ENCODE measurements around the gene MARCHF4. TPM values are rescaled to one million over a fixed set of nuclear protein-coding genes. Genes with fewer than 3 reads are reported as not detected.

The MARCHF4 gene, protein sequence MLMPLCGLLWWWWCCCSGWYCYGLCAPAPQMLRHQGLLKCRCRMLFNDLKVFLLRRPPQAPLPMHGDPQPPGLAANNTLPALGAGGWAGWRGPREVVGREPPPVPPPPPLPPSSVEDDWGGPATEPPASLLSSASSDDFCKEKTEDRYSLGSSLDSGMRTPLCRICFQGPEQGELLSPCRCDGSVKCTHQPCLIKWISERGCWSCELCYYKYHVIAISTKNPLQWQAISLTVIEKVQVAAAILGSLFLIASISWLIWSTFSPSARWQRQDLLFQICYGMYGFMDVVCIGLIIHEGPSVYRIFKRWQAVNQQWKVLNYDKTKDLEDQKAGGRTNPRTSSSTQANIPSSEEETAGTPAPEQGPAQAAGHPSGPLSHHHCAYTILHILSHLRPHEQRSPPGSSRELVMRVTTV
- total RNA-seq (under 1 TPM in 1 of 2 donors, not detected in 1; 0.13 TPM), polyA plus RNA-seq (not detected)
- long read RNA-seq, donor 1, result 0 reads
- long read RNA-seq, donor 2, result 0 reads

DNA sequence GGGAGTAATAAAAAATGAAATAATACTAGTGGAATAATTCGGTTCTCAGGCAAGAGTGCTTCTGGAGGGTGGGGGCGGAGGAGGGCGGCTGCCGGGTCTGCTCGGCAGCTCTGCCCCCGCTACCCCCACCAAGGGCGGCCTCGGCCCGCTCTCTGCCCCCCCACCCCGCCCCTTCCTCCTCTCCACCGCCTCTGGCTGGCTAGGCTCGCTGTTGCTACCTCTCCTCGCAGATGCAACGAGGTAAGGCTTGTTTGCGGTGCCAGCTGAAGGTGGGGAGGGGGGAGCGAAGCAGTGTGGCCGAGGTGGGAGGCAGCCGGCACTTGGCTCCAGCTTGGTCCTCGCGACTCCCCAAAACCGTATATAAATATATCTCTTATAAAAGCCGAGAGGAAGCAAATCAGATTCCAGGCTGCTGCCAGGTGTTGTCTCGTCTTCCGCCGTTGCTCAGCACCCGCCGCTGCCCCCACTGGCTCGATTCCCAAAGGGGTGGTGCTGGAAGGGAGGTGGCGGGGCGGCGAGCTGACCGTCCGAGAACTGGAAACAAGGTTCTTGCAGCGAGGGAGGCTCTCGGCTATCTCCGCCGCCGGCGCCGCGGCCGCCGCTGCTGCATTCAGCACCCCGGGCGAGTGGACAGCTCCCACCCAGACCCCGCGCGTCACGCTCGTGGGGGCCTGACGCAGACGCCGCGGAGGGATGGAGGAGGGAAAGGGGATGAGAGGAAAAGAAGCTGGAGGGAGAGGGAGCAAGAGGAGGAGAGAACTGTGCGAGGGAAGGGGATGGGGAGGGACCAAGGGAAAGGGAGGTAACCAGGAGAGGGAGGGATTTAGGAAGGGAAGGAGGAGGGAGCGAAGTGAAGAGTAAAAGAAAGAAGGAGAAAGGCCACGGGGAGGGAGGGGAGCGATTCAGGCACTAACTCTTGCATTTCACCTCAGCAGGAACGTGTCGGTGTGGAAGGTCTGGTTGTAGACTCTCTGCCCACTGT, at the start of gene MARCHF4:
Gene MARCHF4 (minus strand): TSS at position 763 of the 982 bp plus-strand sequence. CDS start 2,223 bp downstream, outside the sequence.
- no peaks in the 10 kb centered on the region for H3K36me3 ChIP-seq (ENCODE audit: control insufficient read depth in 1 of 2, insufficient read depth in 2 of 2, low read length in 1 of 2)
- no peaks in the 10 kb centered on the region for H3K4me1 ChIP-seq (ENCODE audit: control insufficient read depth in 1 of 2, insufficient read depth in 2 of 2, low read length in 2 of 2)
- H3K4me3 ChIP-seq (ENCODE audit: low read length in 2 of 2), result no peak within 1 kb of the TSS
- peaks cover 0 to 3% of the 10 kb centered on the region in 2 donors for H3K27me3 ChIP-seq (ENCODE audit: control insufficient read depth in 1 of 2, insufficient read depth in 2 of 2, low read length in 1 of 2)
- peak; percentile 80 to 94 for DNase-seq
- ATAC-seq (ENCODE audit: low FRiP score), result peak; percentile 93
- 1% methylated on average over 56 to 60 of the region's 60 CpGs for WGBS, 2 donors
- no peaks in the 10 kb centered on the region for H3K9me3 ChIP-seq (ENCODE audit: control insufficient read depth, low read length)
- intact Hi-C loops (cut with DNase I), result no loop called here
- H3K27ac ChIP-seq (ENCODE audit: low read depth in 1 of 2, low read length in 2 of 2), result no peak within 1 kb of the TSS

DNA sequence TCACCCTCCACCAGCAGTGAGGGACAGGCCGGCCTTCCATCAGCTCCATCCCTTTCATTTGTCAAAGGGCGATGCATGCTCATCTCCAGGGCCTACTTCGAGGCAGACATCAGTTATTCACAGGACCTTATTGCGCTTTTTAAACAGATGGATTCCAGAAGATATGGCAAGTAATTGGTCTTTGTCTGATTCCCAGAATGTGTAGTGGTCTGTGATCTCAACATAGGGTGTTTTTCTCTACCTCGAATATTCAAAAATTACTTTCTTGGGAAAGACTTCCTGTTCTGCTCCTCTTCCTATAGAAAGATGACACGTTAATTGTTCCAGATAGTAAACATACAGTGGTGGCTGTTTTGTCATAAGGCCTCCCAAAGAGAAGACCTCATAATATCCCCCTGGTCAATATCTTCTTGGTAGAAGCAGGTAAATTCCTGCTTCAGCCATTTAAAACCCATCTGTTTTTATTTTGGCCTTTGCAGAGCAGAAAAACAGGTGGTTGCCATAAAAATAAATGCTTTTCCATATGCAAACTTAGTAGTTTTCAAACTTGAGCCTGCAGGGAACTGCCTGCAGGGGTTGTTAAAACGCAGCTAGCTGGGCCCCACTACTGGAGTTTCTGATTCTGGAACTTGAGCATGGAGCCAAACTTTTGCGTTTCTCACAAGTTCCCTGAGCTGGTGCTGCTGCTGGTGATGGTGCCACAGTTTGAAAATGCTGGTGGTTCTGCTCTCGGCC, 48.3 kb upstream of the MARCHF4 start:
- Histone ChIP-seq H3K4me1 (ENCODE audit: control insufficient read depth in 1 of 2, insufficient read depth in 2 of 2, low read length in 2 of 2) (no peaks in the 10 kb centered on the region), H3K9me3 (ENCODE audit: control insufficient read depth, low read length) (no peaks in the 10 kb centered on the region), H3K4me3 (ENCODE audit: low read length in 2 of 2) (no peak overlapping the region), H3K36me3 (ENCODE audit: control insufficient read depth in 1 of 2, insufficient read depth in 2 of 2, low read length in 1 of 2) (peaks cover 2 to 13% of the 10 kb centered on the region in 2 donors), H3K27ac (ENCODE audit: low read depth in 1 of 2, low read length in 2 of 2) (no peak overlapping the region), H3K27me3 (ENCODE audit: control insufficient read depth in 1 of 2, insufficient read depth in 2 of 2, low read length in 1 of 2) (no peaks in the 10 kb centered on the region)
- 81 to 89% methylated on average over 9 of the region's 9 CpGs for WGBS, 2 donors
- no peak for ATAC-seq (ENCODE audit: low FRiP score)
- intact Hi-C loops (cut with DNase I), result no loop called here
- no peak for DNase-seq

DNA sequence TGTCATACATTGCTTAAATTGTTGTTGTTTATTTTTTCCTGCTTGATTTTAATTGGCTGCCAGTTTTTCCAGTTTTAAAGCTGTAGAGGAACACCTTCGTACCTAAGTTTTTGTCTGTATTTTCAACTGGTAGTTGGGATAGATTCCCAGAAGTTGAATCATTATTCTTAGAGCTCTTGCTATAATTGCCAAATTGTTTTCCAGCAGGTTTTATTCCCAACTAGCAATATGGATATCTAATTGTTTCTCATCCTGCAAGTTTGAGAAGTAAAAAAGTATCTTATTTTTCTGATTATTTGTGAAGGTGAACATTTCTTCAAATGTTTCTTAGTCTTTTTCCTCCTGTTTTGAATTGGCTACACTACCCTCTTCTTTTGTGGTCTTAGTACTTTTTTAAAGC, 46.7 kb upstream of the MARCHF4 start:
- Histone ChIP-seq H3K4me1 (ENCODE audit: control insufficient read depth in 1 of 2, insufficient read depth in 2 of 2, low read length in 2 of 2) (no peaks in the 10 kb centered on the region), H3K27ac (ENCODE audit: low read depth in 1 of 2, low read length in 2 of 2) (no peak overlapping the region), H3K36me3 (ENCODE audit: control insufficient read depth in 1 of 2, insufficient read depth in 2 of 2, low read length in 1 of 2) (peaks cover 2 to 15% of the 10 kb centered on the region in 2 donors), H3K9me3 (ENCODE audit: control insufficient read depth, low read length) (no peaks in the 10 kb centered on the region), H3K4me3 (ENCODE audit: low read length in 2 of 2) (no peak overlapping the region), H3K27me3 (ENCODE audit: control insufficient read depth in 1 of 2, insufficient read depth in 2 of 2, low read length in 1 of 2) (no peaks in the 10 kb centered on the region)
- ATAC-seq (ENCODE audit: low FRiP score) (no peak), DNase-seq (no peak)
- 12 to 28% methylated on average over 1 of the region's 1 CpG for WGBS, 2 donors
- intact Hi-C loops (cut with DNase I), result no loop called here

DNA sequence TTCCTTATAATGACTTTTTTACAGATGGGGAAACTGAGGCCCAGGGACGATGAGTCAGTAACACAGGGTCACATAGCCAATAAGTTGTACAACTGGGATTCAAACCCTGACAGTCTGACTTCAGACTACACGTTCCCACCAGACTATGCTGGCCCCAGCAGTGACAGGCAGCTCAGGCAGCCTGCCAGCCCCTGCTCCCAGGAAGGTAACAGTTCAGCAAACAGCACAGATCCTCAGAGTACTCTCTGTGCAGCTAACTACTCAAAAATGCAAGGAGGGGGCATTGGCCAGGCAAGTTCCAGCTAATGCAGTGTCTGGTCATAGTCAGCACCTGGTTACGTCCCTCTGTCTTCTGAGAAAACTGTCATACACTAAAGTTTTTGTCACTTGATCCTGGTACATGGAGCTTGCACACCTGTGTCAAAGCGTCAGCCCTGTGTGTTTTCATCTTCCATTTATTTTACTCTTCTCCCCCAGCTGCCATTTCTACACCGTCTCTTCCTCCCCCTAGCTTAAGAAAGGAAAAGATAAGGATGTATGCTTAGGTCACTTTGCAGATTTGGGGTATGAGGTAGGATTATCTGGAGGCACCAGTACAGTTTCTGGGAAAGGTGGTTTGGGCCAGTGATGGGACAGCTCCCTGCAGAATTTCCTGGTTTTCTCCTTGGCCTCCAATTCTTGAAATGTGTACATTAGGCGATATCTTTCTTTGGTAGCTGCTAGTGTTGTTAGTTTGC, 44.5 kb upstream of the MARCHF4 start:
- 82 to 90% methylated on average over 6 of the region's 6 CpGs for WGBS, 2 donors
- H3K36me3 ChIP-seq (ENCODE audit: control insufficient read depth in 1 of 2, insufficient read depth in 2 of 2, low read length in 1 of 2), result peaks cover 0 to 10% of the 10 kb centered on the region in 2 donors
- DNase-seq (no peak), ATAC-seq (ENCODE audit: low FRiP score) (no peak)
- H3K9me3 ChIP-seq (ENCODE audit: control insufficient read depth, low read length), result no peaks in the 10 kb centered on the region
- H3K4me3 ChIP-seq (ENCODE audit: low read length in 2 of 2), result no peak overlapping the region
- no peak overlapping the region for H3K27ac ChIP-seq (ENCODE audit: low read depth in 1 of 2, low read length in 2 of 2)
- intact Hi-C loops (cut with DNase I), result no loop called here
- H3K27me3 ChIP-seq (ENCODE audit: control insufficient read depth in 1 of 2, insufficient read depth in 2 of 2, low read length in 1 of 2), result no peaks in the 10 kb centered on the region
- H3K4me1 ChIP-seq (ENCODE audit: control insufficient read depth in 1 of 2, insufficient read depth in 2 of 2, low read length in 2 of 2), result no peaks in the 10 kb centered on the region

DNA sequence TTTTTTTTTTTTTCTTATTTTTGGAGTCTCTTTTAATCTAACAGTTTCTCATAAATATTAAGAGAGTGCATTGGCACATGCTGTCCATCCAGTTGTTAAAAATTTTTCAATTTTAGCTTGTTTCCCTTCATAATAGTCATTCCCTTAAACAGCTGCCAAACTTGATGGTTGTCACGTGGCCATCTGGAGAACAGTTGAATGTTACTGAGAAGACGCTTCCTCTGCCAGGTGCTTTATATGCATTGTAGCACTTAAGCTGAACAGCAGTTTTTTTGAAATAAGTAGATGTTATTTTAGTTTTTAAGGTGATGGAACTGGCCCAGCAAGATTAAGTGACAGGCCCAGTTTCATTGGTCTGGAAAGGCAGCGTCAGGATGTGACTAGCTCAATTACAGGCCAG, 43.3 kb upstream of the MARCHF4 start:
- Histone ChIP-seq H3K36me3 (ENCODE audit: control insufficient read depth in 1 of 2, insufficient read depth in 2 of 2, low read length in 1 of 2) (peaks cover 0 to 10% of the 10 kb centered on the region in 2 donors), H3K4me3 (ENCODE audit: low read length in 2 of 2) (no peak overlapping the region), H3K4me1 (ENCODE audit: control insufficient read depth in 1 of 2, insufficient read depth in 2 of 2, low read length in 2 of 2) (no peaks in the 10 kb centered on the region), H3K9me3 (ENCODE audit: control insufficient read depth, low read length) (no peaks in the 10 kb centered on the region), H3K27me3 (ENCODE audit: control insufficient read depth in 1 of 2, insufficient read depth in 2 of 2, low read length in 1 of 2) (no peaks in the 10 kb centered on the region), H3K27ac (ENCODE audit: low read depth in 1 of 2, low read length in 2 of 2) (no peak overlapping the region)
- intact Hi-C loops (cut with DNase I), result no loop called here
- DNase-seq (no peak), ATAC-seq (ENCODE audit: low FRiP score) (no peak)
- 84 to 87% methylated on average over 3 of the region's 3 CpGs for WGBS, 2 donors

DNA sequence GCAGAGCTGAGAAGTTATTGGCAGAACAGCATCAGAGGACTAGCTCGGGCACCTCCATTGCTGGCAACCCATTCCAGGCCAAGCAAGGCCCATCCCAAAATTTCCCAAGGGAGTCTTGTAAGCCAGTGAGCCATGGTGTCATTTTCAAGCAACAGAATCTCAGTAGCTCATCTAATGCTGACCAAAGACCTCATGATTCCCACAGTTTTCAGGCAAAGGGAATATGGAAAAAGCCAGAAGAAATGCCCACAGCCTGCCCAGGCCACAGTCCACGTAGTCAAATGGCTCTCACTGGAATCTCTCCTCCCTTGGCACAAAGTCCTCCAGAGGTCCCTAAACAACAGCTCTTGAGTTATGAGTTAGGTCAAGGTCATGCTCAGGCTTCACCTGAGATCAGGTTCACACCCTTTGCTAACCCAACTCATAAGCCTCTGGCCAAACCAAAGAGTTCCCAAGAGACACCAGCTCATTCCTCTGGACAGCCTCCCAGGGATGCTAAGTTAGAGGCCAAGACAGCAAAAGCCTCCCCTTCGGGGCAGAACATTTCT, 42.6 kb upstream of the MARCHF4 start:
- DNase-seq (no peak), ATAC-seq (ENCODE audit: low FRiP score) (no peak)
- Histone ChIP-seq H3K36me3 (ENCODE audit: control insufficient read depth in 1 of 2, insufficient read depth in 2 of 2, low read length in 1 of 2) (peaks cover 0 to 10% of the 10 kb centered on the region in 2 donors), H3K4me1 (ENCODE audit: control insufficient read depth in 1 of 2, insufficient read depth in 2 of 2, low read length in 2 of 2) (no peaks in the 10 kb centered on the region), H3K9me3 (ENCODE audit: control insufficient read depth, low read length) (no peaks in the 10 kb centered on the region), H3K4me3 (ENCODE audit: low read length in 2 of 2) (no peak overlapping the region), H3K27me3 (ENCODE audit: control insufficient read depth in 1 of 2, insufficient read depth in 2 of 2, low read length in 1 of 2) (no peaks in the 10 kb centered on the region), H3K27ac (ENCODE audit: low read depth in 1 of 2, low read length in 2 of 2) (no peak overlapping the region)
- 89 to 96% methylated on average over 3 of the region's 3 CpGs for WGBS, 2 donors
- intact Hi-C loops (cut with DNase I), result no loop called here

DNA sequence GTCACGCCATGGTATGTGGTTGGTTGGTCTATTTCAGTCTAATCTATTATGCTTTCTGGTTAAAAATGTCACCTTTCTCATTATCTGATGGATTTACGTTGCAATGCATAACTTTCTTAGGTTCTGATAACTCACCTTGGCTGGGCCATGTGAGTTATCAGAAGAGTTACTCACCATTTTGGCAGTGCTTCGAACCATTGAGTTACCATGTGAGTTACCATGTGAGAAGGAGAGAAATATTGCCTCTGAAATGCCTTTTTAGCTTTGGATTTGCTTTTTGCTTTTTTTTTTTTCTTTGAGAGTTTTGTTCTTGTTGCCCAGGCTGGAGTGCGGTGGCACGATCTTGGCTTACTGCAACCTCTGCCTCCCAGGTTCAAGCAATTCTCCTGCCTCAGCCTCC, 41.6 kb upstream of the MARCHF4 start:
- intact Hi-C loops (cut with DNase I), result no loop called here
- H3K9me3 ChIP-seq (ENCODE audit: control insufficient read depth, low read length), result no peaks in the 10 kb centered on the region
- ATAC-seq (ENCODE audit: low FRiP score) (no peak), DNase-seq (no peak)
- no peaks in the 10 kb centered on the region for H3K4me1 ChIP-seq (ENCODE audit: control insufficient read depth in 1 of 2, insufficient read depth in 2 of 2, low read length in 2 of 2)
- H3K27me3 ChIP-seq (ENCODE audit: control insufficient read depth in 1 of 2, insufficient read depth in 2 of 2, low read length in 1 of 2), result no peaks in the 10 kb centered on the region
- 91 to 92% methylated on average over 5 of the region's 5 CpGs for WGBS, 2 donors
- H3K4me3 ChIP-seq (ENCODE audit: low read length in 2 of 2), result no peak overlapping the region
- H3K36me3 ChIP-seq (ENCODE audit: control insufficient read depth in 1 of 2, insufficient read depth in 2 of 2, low read length in 1 of 2), result peaks cover 0 to 10% of the 10 kb centered on the region in 2 donors
- no peak overlapping the region for H3K27ac ChIP-seq (ENCODE audit: low read depth in 1 of 2, low read length in 2 of 2)
